HG02852 (cell line): ENCODE measurements around the gene PTX4.
"Not testable (repeated sequence)": the region's sequence is repeated elsewhere in the genome, so short reads cannot be mapped to it uniquely, and the experiment has no call there.

Experiments
- ATAC-seq: cut with Tn5 transposase; IDR thresholded peaks from one replicate; pipeline ENCODE4 v1.9.1; 2021; ENCODE audit warnings: mild to moderate bottlenecking, moderate library complexity; ENCODE audit not compliant: unreplicated experiment

PTX4 gene

GRCh38 chr16:1446296-1447080 is 42.3 kb downstream of the PTX4 start:
- ATAC-seq: no peak

- no peak for ATAC-seq
These were observed 43.1 kb downstream of the PTX4 start for GRCh38 chr16:1445518-1446203.

GRCh38 chr16:1444730-1445517 is 43.8 kb downstream of the PTX4 start:
- ATAC-seq: no peak

- no peak for ATAC-seq
These were observed 44.6 kb downstream of the PTX4 start, which contains the start of gene CCDC154 for GRCh38 chr16:1443980-1444729. TSS of gene CCDC154 (minus strand) at chr16:1444556. CDS start at chr16:1444322, 234 bp downstream.

GRCh38 chr16:1443403-1443973 is 45.3 kb downstream of the PTX4 start:
- no peak for ATAC-seq

- ATAC-seq: no peak
These were observed 46.0 kb downstream of the PTX4 start for GRCh38 chr16:1442697-1443096.

- no peak for ATAC-seq
These were observed 47.3 kb downstream of the PTX4 start for GRCh38 chr16:1441391-1441829.

GRCh38 chr16:1439699-1440074 is 49.1 kb downstream of the PTX4 start:
- ATAC-seq: not testable (repeated sequence)

- no peak for ATAC-seq
These were observed 49.6 kb downstream of the PTX4 start for GRCh38 chr16:1439058-1439698.

- no peak for ATAC-seq
These were observed 50.3 kb downstream of the PTX4 start for GRCh38 chr16:1438229-1439057.

- no peak for ATAC-seq
These were observed 51.1 kb downstream of the PTX4 start for GRCh38 chr16:1437606-1438005.

GRCh38 chr16:1436731-1437355 is 51.9 kb downstream of the PTX4 start:
- no peak for ATAC-seq

- ATAC-seq: no peak
These were observed 52.6 kb downstream of the PTX4 start for GRCh38 chr16:1435921-1436697.
